H9 (cell line): ENCODE results near the gene MTA3. TPM values are rescaled to one million over a fixed set of nuclear protein-coding genes. Genes with fewer than 3 reads are reported as not detected.

ENCODE experiments used
- DNase-seq: peaks from one replicate; pipeline ENCODE4 v3.0.0-alpha.2; 2017
- H2AFZ ChIP-seq: one replicate; pipeline ENCODE4 v1.6.1; 2013; ENCODE audit warnings: mild to moderate bottlenecking, low read length, control low read depth, moderate library complexity
- H2AK5ac ChIP-seq: 2 replicates; pipeline ENCODE4 v1.6.1; 2013; ENCODE audit warnings: low read length, control low read depth, mixed read lengths; ENCODE audit not compliant: insufficient read length
- H2BK120ac ChIP-seq: one replicate; pipeline ENCODE4 v1.6.1; 2013; ENCODE audit warnings: low read depth, mild to moderate bottlenecking, low read length, control low read depth, inconsistent platforms; ENCODE audit not compliant: poor library complexity, severe bottlenecking
- H2BK12ac ChIP-seq: 2 replicates; pipeline ENCODE4 v1.6.1; 2013; ENCODE audit warnings: low read length, control low read depth, mixed read lengths, low read depth; ENCODE audit not compliant: insufficient read length
- H2BK15ac ChIP-seq: 2 replicates; pipeline ENCODE4 v1.6.1; 2013; ENCODE audit warnings: low read depth, low read length, control low read depth
- H2BK20ac ChIP-seq: one replicate; pipeline ENCODE4 v1.6.1; 2013; ENCODE audit warnings: low read depth, mild to moderate bottlenecking, low read length, control low read depth, inconsistent platforms; ENCODE audit not compliant: poor library complexity, severe bottlenecking
- H2BK5ac ChIP-seq: 2 replicates; pipeline ENCODE4 v1.6.1; 2013; ENCODE audit warnings: low read length, control low read depth, mixed read lengths; ENCODE audit not compliant: insufficient read length
- H3K14ac ChIP-seq: 2 replicates; pipeline ENCODE4 v1.6.1; 2013; ENCODE audit warnings: low read length, control low read depth; ENCODE audit not compliant: insufficient read depth
- H3K18ac ChIP-seq: 2 replicates; pipeline ENCODE4 v1.6.1; 2013; ENCODE audit warnings: low read depth, mild to moderate bottlenecking, mixed read lengths, low read length, control low read depth; ENCODE audit not compliant: insufficient read length
- H3K23ac ChIP-seq: 2 replicates; pipeline ENCODE4 v1.6.1; 2013; ENCODE audit warnings: low read length, control low read depth, mixed read lengths, low read depth; ENCODE audit not compliant: insufficient read length
- H3K23me2 ChIP-seq: 2 replicates; pipeline ENCODE4 v1.6.1; 2013; ENCODE audit warnings: low read depth, mild to moderate bottlenecking, mixed read lengths, low read length, control low read depth; ENCODE audit not compliant: insufficient read length, poor library complexity, severe bottlenecking
- H3K27ac ChIP-seq: 2 replicates; pipeline ENCODE4 v1.5.1; 2013; ENCODE audit warnings: low read length, control low read depth, mixed read lengths, low read depth; ENCODE audit not compliant: insufficient read length
- H3K27me3 ChIP-seq: 2 replicates; pipeline ENCODE4 v1.6.1; 2013; ENCODE audit warnings: low read length, control low read depth, inconsistent platforms; ENCODE audit not compliant: insufficient read depth
- H3K4ac ChIP-seq: 2 replicates; pipeline ENCODE4 v1.6.1; 2013; ENCODE audit warnings: low read depth, mild to moderate bottlenecking, control low read depth, inconsistent platforms, low read length, moderate library complexity
- H3K4me1 ChIP-seq: 2 replicates; pipeline ENCODE4 v1.6.1; 2013; ENCODE audit warnings: low read length, control low read depth, inconsistent platforms; ENCODE audit not compliant: insufficient read depth
- H3K4me2 ChIP-seq: 2 replicates; pipeline ENCODE4 v1.6.1; 2013; ENCODE audit warnings: low read length, control low read depth, mixed read lengths; ENCODE audit not compliant: insufficient read length, insufficient read depth
- H3K56ac ChIP-seq: 2 replicates; pipeline ENCODE4 v1.6.1; 2013; ENCODE audit warnings: low read depth, mild to moderate bottlenecking, mixed read lengths, low read length, control low read depth; ENCODE audit not compliant: insufficient read length
- H3K79me1 ChIP-seq: 2 replicates; pipeline ENCODE4 v1.6.1; 2013; ENCODE audit warnings: low read depth, mild to moderate bottlenecking, moderate library complexity, low read length, control low read depth, inconsistent platforms; ENCODE audit not compliant: insufficient read depth, poor library complexity, severe bottlenecking
- H3K79me2 ChIP-seq: 2 replicates; pipeline ENCODE4 v1.6.1; 2013; ENCODE audit warnings: low read length, control low read depth, inconsistent platforms; ENCODE audit not compliant: insufficient read depth
- H3K9ac ChIP-seq: 2 replicates; pipeline ENCODE4 v1.6.1; 2013; ENCODE audit warnings: low read length, control low read depth, mixed read lengths; ENCODE audit not compliant: insufficient read length; ENCODE audit errors: extremely low read depth
- H3K9me3 ChIP-seq: one replicate; pipeline ENCODE4 v1.6.1; 2013; ENCODE audit warnings: low read depth, low read length, inconsistent platforms; ENCODE audit not compliant: control insufficient read depth
- H3T11ph ChIP-seq: one replicate; pipeline ENCODE4 v1.6.1; 2013; ENCODE audit warnings: mild to moderate bottlenecking, low read length, control low read depth, inconsistent platforms
- H4K20me1 ChIP-seq: one replicate; pipeline ENCODE4 v1.6.1; 2013; ENCODE audit not compliant: control insufficient read depth, insufficient read length, insufficient read depth
- H4K5ac ChIP-seq: 2 replicates; pipeline ENCODE4 v1.6.1; 2013; ENCODE audit warnings: low read depth, mild to moderate bottlenecking, mixed read lengths, low read length, control low read depth; ENCODE audit not compliant: insufficient read length
- H4K8ac ChIP-seq: replicated peaks from 2 replicates; pipeline ENCODE4 v1.6.1; 2013; ENCODE audit warnings: low read length, control low read depth, mixed read lengths, low read depth; ENCODE audit not compliant: insufficient read length
- H4K91ac ChIP-seq: 2 replicates; pipeline ENCODE4 v1.6.1; 2013; ENCODE audit warnings: low read depth, mild to moderate bottlenecking, moderate library complexity, mixed read lengths, low read length, control low read depth; ENCODE audit not compliant: insufficient read length
- H3K27ac Mint-ChIP-seq, 3 experiments: 2 replicates in 2 of 3; 3 replicates in 1 of 3; pipeline ENCODE4 v1.8.0; 2020 to 2021; ENCODE audit warnings: mixed read lengths in 3 of 3, mild to moderate bottlenecking in 1 of 3, moderate library complexity in 1 of 3
- H3K27me3 Mint-ChIP-seq: 2 replicates; pipeline ENCODE4 v1.8.0; 2021; ENCODE audit warnings: low read depth, mild to moderate bottlenecking, moderate library complexity, mixed read lengths
- H3K36me3 Mint-ChIP-seq, 3 experiments: 2 replicates in 2 of 3; 3 replicates in 1 of 3; pipeline ENCODE4 v1.8.0; 2020 to 2021; ENCODE audit warnings: low read depth in 3 of 3, mixed read lengths in 3 of 3; ENCODE audit not compliant: insufficient read depth in 1 of 3
- H3K4me1 Mint-ChIP-seq, 2 experiments: 2 replicates each; pipeline ENCODE4 v1.8.0; 2020; ENCODE audit warnings: mixed read lengths in 2 of 2
- H3K4me3 Mint-ChIP-seq, 2 experiments: 2 replicates in 1 of 2; 3 replicates in 1 of 2; pipeline ENCODE4 v1.8.0; 2020 to 2021; ENCODE audit warnings: mild to moderate bottlenecking in 2 of 2, mixed read lengths in 2 of 2, moderate library complexity in 1 of 2
- H3K9me3 Mint-ChIP-seq, 2 experiments: 2 replicates in 1 of 2; 3 replicates in 1 of 2; pipeline ENCODE4 v1.8.0; 2020; ENCODE audit warnings: mild to moderate bottlenecking in 2 of 2, mixed read lengths in 2 of 2, moderate library complexity in 1 of 2
- WGBS: extraction: QIAGEN DNeasy Blood & Tissue Kit; methylation state at CpG from one replicate; pipeline ENCODE4 v1.1.7; 2013; ENCODE audit warnings: missing lambda C conversion rate, low lambda C conversion rate, mixed read lengths; ENCODE audit not compliant: insufficient read length; ENCODE audit errors: extremely low coverage; 5-methylcytosine and 5-hydroxymethylcytosine counted together
- total RNA-seq: library from RNA; stranded (reverse); gene quantifications from 2 replicates; pipeline ENCODE4 v1.2.1, GENCODE V29; 2021
- TF ChIP-seq, protein P1 (sequence below): fragments of 200-600 bp; sonication (generic); conservative IDR thresholded peaks from 3 replicates; pipeline ENCODE4 v1.8.0; 2021; ENCODE audit warnings: antibody characterized with exemption, mild to moderate bottlenecking

MTA3 gene
- total RNA-seq, 1 experiment from 2014 or later, result 253 TPM

DNA sequence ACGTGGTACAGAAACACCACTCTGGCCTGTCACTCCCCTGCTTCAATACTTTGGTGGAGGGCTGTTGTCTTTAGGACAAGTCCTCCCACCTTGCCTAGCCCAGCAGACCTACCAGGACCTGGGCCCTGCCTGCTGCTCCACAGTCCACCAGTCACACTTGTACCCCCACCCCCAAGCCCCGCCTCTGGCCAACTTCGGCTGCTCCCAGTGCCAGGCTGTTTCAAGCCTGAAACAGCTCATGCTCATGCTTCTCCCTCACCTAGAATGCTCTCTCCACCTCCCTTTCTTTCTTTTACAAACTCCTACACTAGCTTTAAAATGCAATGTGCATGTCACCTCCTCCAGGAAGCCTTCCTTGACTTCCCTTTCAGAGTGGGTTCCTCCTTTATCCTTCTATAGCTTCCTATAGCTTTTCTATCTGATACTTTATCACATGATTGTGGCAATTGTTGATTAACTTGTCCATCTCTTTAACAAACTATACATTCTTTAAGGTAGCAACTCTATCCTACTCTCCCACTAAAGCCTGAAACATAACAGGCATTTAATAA, 200.3 kb downstream of the MTA3 start:
- peak overlapping the region in 1 of 2 experiments; percentile 12; a peak in 1 of 5 replicates for H3K4me3 Mint-ChIP-seq
- no peak overlapping the region for H3K23ac ChIP-seq
- H3K27ac Mint-ChIP-seq, result peak overlapping the region in 2 of 3 experiments; percentile 41 to 73; a peak in 1 of 7 replicates

More for the DNA sequence above, 200.3 kb downstream of the MTA3 start:
- WGBS, result no CpG with 5 or more reads among the region's 3 CpGs
- Histone ChIP-seq H2AK5ac (no peak overlapping the region), H3K56ac (no peak overlapping the region), H4K20me1 (no peaks in the 10 kb centered on the region), H3K79me2 (no peaks in the 10 kb centered on the region), H3K14ac (no peak overlapping the region), H3K27me3 (no peaks in the 10 kb centered on the region), H2BK120ac (no peak overlapping the region), H2BK15ac (no peak overlapping the region), H3K4me2 (no peak overlapping the region), H3K18ac (no peak overlapping the region), H2BK20ac (no peak overlapping the region), H4K8ac (no peak overlapping the region), H2BK12ac (no peak overlapping the region), H2AFZ (no peak overlapping the region), H3K9ac (no peak overlapping the region), H3K23me2 (no peaks in the 10 kb centered on the region), H3K9me3 (no peaks in the 10 kb centered on the region), H2BK5ac (no peak overlapping the region), H3K4me1 (peaks cover 4% of the 10 kb centered on the region; the same call in 1 of the 2 replicates), H4K91ac (no peak overlapping the region), H3T11ph (no peak overlapping the region), H3K79me1 (no peaks in the 10 kb centered on the region), H4K5ac (no peak overlapping the region), H3K4ac (no peak overlapping the region), H3K27ac (no peak overlapping the region)
- DNase-seq, result no peak
- peaks cover 19 to 31% of the 10 kb centered on the region in 2 experiments for H3K4me1 Mint-ChIP-seq
- H3K9me3 Mint-ChIP-seq, result no peaks in the 10 kb centered on the region; a peak in 1 of 5 replicates
- TF ChIP-seq, protein P1, sequence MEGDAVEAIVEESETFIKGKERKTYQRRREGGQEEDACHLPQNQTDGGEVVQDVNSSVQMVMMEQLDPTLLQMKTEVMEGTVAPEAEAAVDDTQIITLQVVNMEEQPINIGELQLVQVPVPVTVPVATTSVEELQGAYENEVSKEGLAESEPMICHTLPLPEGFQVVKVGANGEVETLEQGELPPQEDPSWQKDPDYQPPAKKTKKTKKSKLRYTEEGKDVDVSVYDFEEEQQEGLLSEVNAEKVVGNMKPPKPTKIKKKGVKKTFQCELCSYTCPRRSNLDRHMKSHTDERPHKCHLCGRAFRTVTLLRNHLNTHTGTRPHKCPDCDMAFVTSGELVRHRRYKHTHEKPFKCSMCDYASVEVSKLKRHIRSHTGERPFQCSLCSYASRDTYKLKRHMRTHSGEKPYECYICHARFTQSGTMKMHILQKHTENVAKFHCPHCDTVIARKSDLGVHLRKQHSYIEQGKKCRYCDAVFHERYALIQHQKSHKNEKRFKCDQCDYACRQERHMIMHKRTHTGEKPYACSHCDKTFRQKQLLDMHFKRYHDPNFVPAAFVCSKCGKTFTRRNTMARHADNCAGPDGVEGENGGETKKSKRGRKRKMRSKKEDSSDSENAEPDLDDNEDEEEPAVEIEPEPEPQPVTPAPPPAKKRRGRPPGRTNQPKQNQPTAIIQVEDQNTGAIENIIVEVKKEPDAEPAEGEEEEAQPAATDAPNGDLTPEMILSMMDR, result no peak
- no peaks in the 10 kb centered on the region for H3K27me3 Mint-ChIP-seq
- peaks cover 0 to 3% (median 0%) of the 10 kb centered on the region in 3 experiments; a peak in 2 of 7 replicates for H3K36me3 Mint-ChIP-seq
